ENCODE data around the gene BTRC. TPM values are rescaled to one million over a fixed set of nuclear protein-coding genes. Genes with fewer than 3 reads are reported as not detected.
"Not testable (repeated sequence)": the region's sequence is repeated elsewhere in the genome, so short reads cannot be mapped to it uniquely, and the experiment has no call there.

The BTRC gene
- total RNA-seq, 4 donors from 2014 or later = 12.6 to 26.5 (median 20.7) TPM

- TF ChIP-seq POLR2A (IDR thresholded peaks at IDR 0.05) = no peak
- TF ChIP-seq, protein P1, sequence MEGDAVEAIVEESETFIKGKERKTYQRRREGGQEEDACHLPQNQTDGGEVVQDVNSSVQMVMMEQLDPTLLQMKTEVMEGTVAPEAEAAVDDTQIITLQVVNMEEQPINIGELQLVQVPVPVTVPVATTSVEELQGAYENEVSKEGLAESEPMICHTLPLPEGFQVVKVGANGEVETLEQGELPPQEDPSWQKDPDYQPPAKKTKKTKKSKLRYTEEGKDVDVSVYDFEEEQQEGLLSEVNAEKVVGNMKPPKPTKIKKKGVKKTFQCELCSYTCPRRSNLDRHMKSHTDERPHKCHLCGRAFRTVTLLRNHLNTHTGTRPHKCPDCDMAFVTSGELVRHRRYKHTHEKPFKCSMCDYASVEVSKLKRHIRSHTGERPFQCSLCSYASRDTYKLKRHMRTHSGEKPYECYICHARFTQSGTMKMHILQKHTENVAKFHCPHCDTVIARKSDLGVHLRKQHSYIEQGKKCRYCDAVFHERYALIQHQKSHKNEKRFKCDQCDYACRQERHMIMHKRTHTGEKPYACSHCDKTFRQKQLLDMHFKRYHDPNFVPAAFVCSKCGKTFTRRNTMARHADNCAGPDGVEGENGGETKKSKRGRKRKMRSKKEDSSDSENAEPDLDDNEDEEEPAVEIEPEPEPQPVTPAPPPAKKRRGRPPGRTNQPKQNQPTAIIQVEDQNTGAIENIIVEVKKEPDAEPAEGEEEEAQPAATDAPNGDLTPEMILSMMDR (IDR thresholded peaks at IDR 0.05) = no peak
- Histone ChIP-seq H3K27ac (no peak overlapping the region), H3K9me3 (peaks cover 0 to 3% of the 10 kb centered on the region in 2 donors), H3K27me3 (no peaks in the 10 kb centered on the region), H3K4me3 (no peak overlapping the region), H3K36me3 (no peaks in the 10 kb centered on the region), H3K4me1 (no peaks in the 10 kb centered on the region)
- intact Hi-C loops (cut with DNase I; ENCODE audit: low total_unique reads) = no loop called here
- no peak for DNase-seq
These were observed 61.9 kb downstream of the BTRC start for GRCh38 chr10:101415884-101416283.

GRCh38 chr10:101421967-101422366 is 68.0 kb downstream of the BTRC start:
- intact Hi-C loops (cut with DNase I; ENCODE audit: low total_unique reads); H3K9me3 ChIP-seq; H3K27me3 ChIP-seq; H3K4me1 ChIP-seq; H3K4me3 ChIP-seq; DNase-seq; H3K27ac ChIP-seq; H3K36me3 ChIP-seq: not testable (repeated sequence)

DNA sequence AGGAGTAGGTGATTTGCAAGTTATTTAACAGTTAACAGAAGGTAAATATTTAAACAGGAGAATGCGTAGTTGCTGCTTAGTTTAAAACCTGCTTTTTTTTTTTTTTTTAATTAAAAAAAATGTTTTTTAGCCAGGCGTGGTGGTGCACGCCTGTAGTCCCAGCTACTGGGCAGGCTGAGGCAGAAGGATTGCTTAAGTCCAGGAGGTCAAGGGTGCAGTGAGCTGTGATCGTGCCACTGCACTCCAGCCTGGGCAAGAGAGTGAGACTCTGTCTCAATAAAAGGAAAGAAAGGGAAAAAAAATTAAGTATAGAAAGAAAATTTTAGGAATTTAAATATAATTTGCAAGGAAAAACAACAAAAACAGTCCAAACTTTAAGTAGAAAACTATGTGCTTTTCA is 71.6 kb downstream of the BTRC start:
- Histone ChIP-seq H3K4me1 (no peaks in the 10 kb centered on the region), H3K36me3 (no peaks in the 10 kb centered on the region), H3K27me3 (no peaks in the 10 kb centered on the region), H3K4me3 (no peak overlapping the region), H3K27ac (no peak overlapping the region), H3K9me3 (no peaks in the 10 kb centered on the region)
- TF ChIP-seq, protein P1 (IDR thresholded peaks at IDR 0.05) = no peak
- TF ChIP-seq POLR2A (IDR thresholded peaks at IDR 0.05) = no peak
- intact Hi-C loops (cut with DNase I; ENCODE audit: low total_unique reads) = no loop called here
- DNase-seq = no peak

DNA sequence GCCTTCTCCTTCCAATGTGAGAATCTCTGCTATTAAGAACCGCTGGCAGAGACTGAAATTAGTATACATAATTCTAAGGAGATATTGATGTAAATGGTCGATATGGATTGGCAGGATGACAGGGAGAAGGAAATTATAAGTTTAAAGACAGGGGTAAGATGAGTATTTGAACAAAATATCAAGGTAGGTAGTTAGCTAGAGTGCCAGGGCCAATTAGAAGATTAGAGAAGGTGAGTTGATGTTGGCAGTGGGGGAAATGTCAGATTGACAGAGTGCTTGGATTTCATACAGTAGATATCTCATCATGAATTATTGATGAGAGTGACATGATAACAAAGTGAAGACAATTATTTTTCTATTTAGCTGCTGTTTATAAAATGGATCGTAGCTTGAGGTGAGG is 74.1 kb downstream of the BTRC start:
- intact Hi-C loops (cut with DNase I; ENCODE audit: low total_unique reads) = no loop called here
- Histone ChIP-seq H3K4me1 (no peaks in the 10 kb centered on the region), H3K9me3 (no peaks in the 10 kb centered on the region), H3K36me3 (no peaks in the 10 kb centered on the region), H3K27ac (no peak overlapping the region), H3K4me3 (no peak overlapping the region), H3K27me3 (no peaks in the 10 kb centered on the region)
- DNase-seq = no peak
- no peak for TF ChIP-seq POLR2A (IDR thresholded peaks at IDR 0.05)
- TF ChIP-seq, protein P1 (IDR thresholded peaks at IDR 0.05) = no peak

- Histone ChIP-seq H3K9me3 (no peaks in the 10 kb centered on the region), H3K4me3 (no peak overlapping the region), H3K27ac (no peak overlapping the region), H3K27me3 (no peaks in the 10 kb centered on the region), H3K36me3 (no peaks in the 10 kb centered on the region), H3K4me1 (no peaks in the 10 kb centered on the region)
- no peak for DNase-seq
- intact Hi-C loops (cut with DNase I; ENCODE audit: low total_unique reads) = no loop called here
- TF ChIP-seq, protein P1 (IDR thresholded peaks at IDR 0.05) = no peak
- TF ChIP-seq POLR2A (IDR thresholded peaks at IDR 0.05) = no peak
These were observed 75.5 kb downstream of the BTRC start for GRCh38 chr10:101429423-101429822.

DNA sequence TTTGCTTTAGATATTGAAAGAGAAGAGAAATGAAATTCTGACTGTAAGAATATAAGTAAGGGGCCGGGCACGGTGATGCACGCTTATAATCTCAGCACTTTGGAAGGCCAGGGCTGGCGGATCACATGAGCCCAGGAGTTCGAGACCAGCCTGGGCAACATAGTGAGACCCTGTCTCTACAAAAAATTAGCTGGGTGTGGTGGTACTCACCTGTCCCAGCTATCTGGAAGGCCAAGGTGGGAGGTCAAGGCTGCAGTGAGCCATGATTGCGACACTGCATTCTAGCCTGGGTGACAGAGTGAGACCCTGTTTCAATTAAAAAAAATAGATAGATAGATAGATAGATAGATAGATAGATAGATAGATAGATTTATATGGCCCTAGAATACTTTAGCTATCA is 82.3 kb downstream of the BTRC start:
- H3K27ac ChIP-seq = no peak overlapping the region
- no peaks in the 10 kb centered on the region for H3K4me1 ChIP-seq
- intact Hi-C loops (cut with DNase I; ENCODE audit: low total_unique reads) = no loop called here
- no peaks in the 10 kb centered on the region for H3K36me3 ChIP-seq
- no peaks in the 10 kb centered on the region for H3K27me3 ChIP-seq
- no peaks in the 10 kb centered on the region for H3K9me3 ChIP-seq
- TF ChIP-seq POLR2A (IDR thresholded peaks at IDR 0.05) = no peak
- TF ChIP-seq, protein P1 (IDR thresholded peaks at IDR 0.05) = no peak
- DNase-seq = no peak
- H3K4me3 ChIP-seq = no peak overlapping the region
